Loucy (cell line): ENCODE data around the gene FBP2.

Experiments
- H2AFZ ChIP-seq: fragments of 200-600 bp; sonication (generic); 2 replicates; pipeline ENCODE4 v1.6.0; 2016; ENCODE audit warnings: antibody characterized with exemption, mild to moderate bottlenecking, low read length, moderate library complexity
- H3F3A ChIP-seq: fragments of 200-600 bp; 2 replicates; pipeline ENCODE4 v1.6.0; 2016; ENCODE audit warnings: antibody characterized with exemption, low read depth, mild to moderate bottlenecking
- H3K27me3 ChIP-seq: fragments of 200-600 bp; sonication (generic); 2 replicates; pipeline ENCODE4 v1.6.1; 2014; ENCODE audit warnings: low read length, mild to moderate bottlenecking; ENCODE audit not compliant: insufficient read depth, poor library complexity, severe bottlenecking
- H3K36me3 ChIP-seq: fragments of 200-600 bp; sonication (generic); 2 replicates; pipeline ENCODE4 v1.6.1; 2016; ENCODE audit warnings: low read length; ENCODE audit not compliant: insufficient read depth
- H3K4me1 ChIP-seq: fragments of 200-600 bp; sonication (generic); 2 replicates; pipeline ENCODE4 v1.5.1; 2014; ENCODE audit warnings: low read length, mild to moderate bottlenecking; ENCODE audit not compliant: insufficient read depth, poor library complexity, severe bottlenecking
- H3K4me2 ChIP-seq: fragments of 200-600 bp; sonication (generic); 2 replicates; pipeline ENCODE4 v1.6.0; 2014; ENCODE audit warnings: antibody characterized with exemption, low read length, low read depth, mild to moderate bottlenecking; ENCODE audit not compliant: poor library complexity, severe bottlenecking
- H3K4me3 ChIP-seq: fragments of 200-600 bp; sonication (generic); 2 replicates; pipeline ENCODE4 v1.5.1; 2014; ENCODE audit warnings: low read length, mild to moderate bottlenecking, mixed read lengths; ENCODE audit not compliant: poor library complexity, severe bottlenecking
- H3K79me2 ChIP-seq: fragments of 200-600 bp; sonication (generic); 2 replicates; pipeline ENCODE4 v1.6.1; 2014; ENCODE audit warnings: low read length; ENCODE audit not compliant: insufficient read depth
- H3K9ac ChIP-seq: fragments of 200-600 bp; sonication (generic); 2 replicates; pipeline ENCODE4 v1.6.0; 2014; ENCODE audit warnings: mild to moderate bottlenecking, low read depth, low read length, moderate library complexity; ENCODE audit not compliant: poor library complexity, severe bottlenecking
- H3K9me2 ChIP-seq: fragments of 200-600 bp; sonication (generic); replicated peaks from 2 replicates; pipeline ENCODE4 v1.6.1; 2016; ENCODE audit warnings: low read depth, low read length, mixed read lengths
- H3K9me3 ChIP-seq: fragments of 200-600 bp; sonication (generic); 2 replicates; pipeline ENCODE4 v1.6.1; 2014; ENCODE audit warnings: mild to moderate bottlenecking, antibody characterized with exemption, low read length, low read depth; ENCODE audit not compliant: insufficient read depth
- H4K20me1 ChIP-seq: fragments of 200-600 bp; sonication (generic); 2 replicates; pipeline ENCODE4 v1.6.0; 2014; ENCODE audit warnings: antibody characterized with exemption, low read length, mild to moderate bottlenecking; ENCODE audit not compliant: insufficient read depth, poor library complexity, severe bottlenecking
- CTCF ChIP-seq: fragments of 200-600 bp; sonication (generic); conservative IDR thresholded peaks from 2 replicates; pipeline ENCODE4 v1.5.1; 2014; ENCODE audit warnings: mild to moderate bottlenecking, antibody characterized with exemption, low read length
- EZH2phosphoT487 ChIP-seq: fragments of 200-600 bp; IDR thresholded peaks from 2 replicates; pipeline ENCODE4 v1.6.1; 2018; ENCODE audit warnings: antibody characterized with exemption, mild to moderate bottlenecking, moderate library complexity, borderline replicate concordance

FBP2 gene

GRCh38 chr9:94593459-94594345, at the start of gene FBP2:
Gene FBP2 (minus strand): TSS chr9:94593824. CDS start chr9:94593726, 98 bp downstream.
- Histone ChIP-seq H4K20me1 (no peaks in the 10 kb centered on the region), H2AFZ (no peak within 1 kb of the TSS), H3K4me2 (no peak within 1 kb of the TSS), H3F3A (no peaks in the 10 kb centered on the region), H3K27me3 (no peaks in the 10 kb centered on the region), H3K4me1 (no peaks in the 10 kb centered on the region), H3K4me3 (no peak within 1 kb of the TSS), H3K36me3 (no peaks in the 10 kb centered on the region), H3K79me2 (no peaks in the 10 kb centered on the region), H3K9me2 (no peaks in the 10 kb centered on the region), H3K9me3 (no peaks in the 10 kb centered on the region), H3K9ac (no peak within 1 kb of the TSS)
- no peak for TF ChIP-seq CTCF
- TF ChIP-seq EZH2phosphoT487, result no peak

- no peak overlapping the region for H3K4me2 ChIP-seq
- no peaks in the 10 kb centered on the region for H3K79me2 ChIP-seq
- no peak for TF ChIP-seq CTCF
- no peak for TF ChIP-seq EZH2phosphoT487
- no peaks in the 10 kb centered on the region for H3K27me3 ChIP-seq
- H2AFZ ChIP-seq, result no peak overlapping the region
- H4K20me1 ChIP-seq, result no peaks in the 10 kb centered on the region
- no peaks in the 10 kb centered on the region for H3K9me3 ChIP-seq
- no peak overlapping the region for H3K4me3 ChIP-seq
- H3K9me2 ChIP-seq, result no peaks in the 10 kb centered on the region
- H3K4me1 ChIP-seq, result no peaks in the 10 kb centered on the region
- H3K9ac ChIP-seq, result no peak overlapping the region
- no peaks in the 10 kb centered on the region for H3K36me3 ChIP-seq
- H3F3A ChIP-seq, result no peaks in the 10 kb centered on the region
Measured at GRCh38 chr9:94643176-94643575, 49.6 kb upstream of the FBP2 start.

- Histone ChIP-seq H3K4me1 (no peaks in the 10 kb centered on the region), H3K36me3 (no peaks in the 10 kb centered on the region), H3K9me3 (no peaks in the 10 kb centered on the region), H2AFZ (no peak overlapping the region), H3K27me3 (no peaks in the 10 kb centered on the region), H3F3A (no peaks in the 10 kb centered on the region), H4K20me1 (no peaks in the 10 kb centered on the region), H3K9me2 (no peaks in the 10 kb centered on the region), H3K4me3 (no peak overlapping the region), H3K4me2 (no peak overlapping the region), H3K9ac (no peak overlapping the region), H3K79me2 (no peaks in the 10 kb centered on the region)
- TF ChIP-seq CTCF (no peak), EZH2phosphoT487 (no peak)
Measured at GRCh38 chr9:94642501-94642900, 48.9 kb upstream of the FBP2 start.
